H1 (cell line): ENCODE data around the gene TCEANC2. TPM values are rescaled to one million over a fixed set of nuclear protein-coding genes. Genes with fewer than 3 reads are reported as not detected.

Experiments
- CTCF ChIA-PET: fragments of 300-600 bp; sonication (Branson Sonifier 250); formaldehyde crosslinking; loops from one replicate; lab custom pipeline; 2021; ENCODE audit not compliant: partially characterized antibody; lab: Charles Lee
- POLR2A ChIA-PET: fragments of 300-600 bp; sonication (Branson Sonifier 250); formaldehyde crosslinking; loops from one replicate; lab custom pipeline; 2021; ENCODE audit warnings: inconsistent platforms; ENCODE audit not compliant: partially characterized antibody; lab: Charles Lee
- DNase-seq, 2 experiments: peaks; one replicate each; pipeline versions ENCODE4 v3.0.0 to v3.0.0-alpha.2; 2010 to 2022; ENCODE audit warnings: low spot score in 2 of 2, low read depth in 1 of 2, mixed read lengths in 1 of 2
- FAIRE-seq: peaks from 2 replicates; lab custom pipeline; 2011; peaks lifted over from hg19 to GRCh38; lab: Jason Lieb, UNC
- H2AFZ ChIP-seq: 2 replicates; pipeline ENCODE4 v1.8.1; 2012; ENCODE audit warnings: low read length, inconsistent platforms
- H2AK5ac ChIP-seq: 2 replicates; pipeline ENCODE4 v1.6.1; 2013; ENCODE audit warnings: low read depth, low read length
- H2BK120ac ChIP-seq: replicated peaks from 2 replicates; pipeline ENCODE3; 2013; ENCODE audit warnings: low read depth, low read length, inconsistent platforms
- H2BK12ac ChIP-seq: 2 replicates; pipeline ENCODE4 v1.6.1; 2013; ENCODE audit warnings: low read depth, low read length
- H2BK15ac ChIP-seq: 2 replicates; pipeline ENCODE4 v1.6.1; 2013; ENCODE audit warnings: low read length
- H2BK20ac ChIP-seq: 2 replicates; pipeline ENCODE4 v1.6.1; 2013; ENCODE audit warnings: low read length
- H2BK5ac ChIP-seq: 2 replicates; pipeline ENCODE4 v1.6.1; 2013; ENCODE audit warnings: low read depth, low read length
- H3K14ac ChIP-seq: 2 replicates; pipeline ENCODE4 v1.6.1; 2013; ENCODE audit warnings: inconsistent platforms; ENCODE audit not compliant: insufficient read length
- H3K18ac ChIP-seq: 2 replicates; pipeline ENCODE4 v1.6.1; 2013; ENCODE audit warnings: low read length; ENCODE audit errors: extremely low read depth
- H3K23ac ChIP-seq: 2 replicates; pipeline ENCODE4 v1.6.1; 2013; ENCODE audit warnings: inconsistent platforms; ENCODE audit not compliant: insufficient read length
- H3K23me2 ChIP-seq: 2 replicates; pipeline ENCODE4 v1.6.1; 2013; ENCODE audit warnings: low read depth, low read length
- H3K27ac ChIP-seq: 2 replicates; pipeline ENCODE4 v1.6.1; 2011; ENCODE audit warnings: low read depth, low read length, inconsistent platforms
- H3K27me3 ChIP-seq, 4 experiments: replicated peaks in 1 of 4; 1 replicate in 1 of 4; 2 replicates in 3 of 4; pipeline versions ENCODE4 v1.6.1 to v1.8.1; 2011 to 2013; ENCODE audit warnings: low read length in 3 of 4, mild to moderate bottlenecking in 3 of 4, inconsistent platforms in 2 of 4, mixed read lengths in 2 of 4, moderate library complexity in 1 of 4; ENCODE audit not compliant: control insufficient read depth in 3 of 4, insufficient read depth in 3 of 4; ENCODE audit errors: extremely low read depth in 1 of 4
- H3K36me3 ChIP-seq, 4 experiments: 2 replicates each; pipeline versions ENCODE4 v1.6.1 to v1.8.1; 2011 to 2013; ENCODE audit warnings: mild to moderate bottlenecking in 4 of 4, low read length in 3 of 4, moderate library complexity in 2 of 4, control low read depth in 1 of 4, inconsistent platforms in 1 of 4; ENCODE audit not compliant: insufficient read depth in 4 of 4, control insufficient read depth in 2 of 4
- H3K4ac ChIP-seq: replicated peaks from 2 replicates; pipeline ENCODE3; 2013; ENCODE audit warnings: low read length, low read depth, mixed read lengths, inconsistent platforms; ENCODE audit not compliant: insufficient read length
- H3K4me1 ChIP-seq, 4 experiments: replicated peaks in 1 of 4; 1 replicate in 1 of 4; 2 replicates in 3 of 4; pipeline versions ENCODE4 v1.6.1 to v1.8.1; 2011 to 2013; ENCODE audit warnings: low read length in 3 of 4, inconsistent platforms in 2 of 4, mixed read lengths in 1 of 4; ENCODE audit not compliant: insufficient read depth in 4 of 4, control insufficient read depth in 3 of 4
- H3K4me2 ChIP-seq, 2 experiments: 2 replicates each; pipeline versions ENCODE4 v1.6.1 to v1.8.1; 2011 to 2013; ENCODE audit warnings: low read depth in 2 of 2, low read length in 2 of 2, control low read depth in 1 of 2, inconsistent platforms in 1 of 2, mild to moderate bottlenecking in 1 of 2; ENCODE audit not compliant: insufficient read depth in 1 of 2
- H3K4me3 ChIP-seq, 4 experiments: fragments of 200-600, 300-600 bp in 1 of 4; sonication (generic), shearing (Covaris generic), sonication (Bioruptor Twin) in 1 of 4; 2 replicates each; pipeline versions ENCODE4 v1.5.1 to v1.8.1; 2011 to 2016; ENCODE audit warnings: low read length in 4 of 4, low read depth in 3 of 4, control low read depth in 2 of 4, inconsistent platforms in 2 of 4, mild to moderate bottlenecking in 2 of 4, mixed read lengths in 1 of 4, moderate library complexity in 1 of 4; ENCODE audit not compliant: insufficient read depth in 2 of 4; ENCODE audit errors: extremely low read depth in 1 of 4
- H3K56ac ChIP-seq: replicated peaks from 2 replicates; pipeline ENCODE3; 2013; ENCODE audit warnings: low read depth, mild to moderate bottlenecking, mixed read lengths, low read length, inconsistent platforms; ENCODE audit not compliant: insufficient read length
- H3K79me1 ChIP-seq: 2 replicates; pipeline ENCODE4 v1.6.1; 2013; ENCODE audit warnings: low read depth, low read length, control low read depth
- H3K79me2 ChIP-seq, 2 experiments: 2 replicates each; pipeline versions ENCODE4 v1.6.1 to v1.8.1; 2012 to 2013; ENCODE audit warnings: low read length in 2 of 2, mild to moderate bottlenecking in 2 of 2, inconsistent platforms in 1 of 2; ENCODE audit not compliant: insufficient read depth in 2 of 2, control insufficient read depth in 1 of 2
- H3K9ac ChIP-seq, 4 experiments: replicated peaks in 1 of 4; 1 replicate in 1 of 4; 2 replicates in 3 of 4; pipeline versions ENCODE4 v1.6.1 to v1.8.1; 2011 to 2013; ENCODE audit warnings: low read depth in 3 of 4, low read length in 3 of 4, control low read depth in 2 of 4, mild to moderate bottlenecking in 2 of 4, moderate library complexity in 2 of 4, inconsistent platforms in 1 of 4; ENCODE audit errors: extremely low read depth in 1 of 4
- H3K9me3 ChIP-seq, 2 experiments: 2 replicates each; pipeline versions ENCODE4 v1.6.1 to v1.8.1; 2012 to 2013; ENCODE audit warnings: mild to moderate bottlenecking in 2 of 2, moderate library complexity in 2 of 2, control low read depth in 1 of 2, inconsistent platforms in 1 of 2, low read depth in 1 of 2, low read length in 1 of 2, mixed read lengths in 1 of 2; ENCODE audit not compliant: insufficient read depth in 2 of 2
- H4K20me1 ChIP-seq, 2 experiments: replicated peaks in 1 of 2; 2 replicates each; pipeline versions ENCODE3 to v1.8.1; 2011 to 2013; ENCODE audit warnings: inconsistent platforms in 2 of 2, low read length in 2 of 2, mild to moderate bottlenecking in 1 of 2; ENCODE audit not compliant: insufficient read depth in 2 of 2, control insufficient read depth in 1 of 2
- H4K5ac ChIP-seq: 2 replicates; pipeline ENCODE4 v1.6.1; 2013; ENCODE audit warnings: low read length, low read depth, mixed read lengths, inconsistent platforms; ENCODE audit not compliant: insufficient read length
- H4K8ac ChIP-seq: 2 replicates; pipeline ENCODE4 v1.8.0; 2013; ENCODE audit warnings: mild to moderate bottlenecking, moderate library complexity, low read length, inconsistent platforms; ENCODE audit not compliant: insufficient read depth; ENCODE audit errors: extremely low read depth
- H4K91ac ChIP-seq: replicated peaks from 2 replicates; pipeline ENCODE3; 2013; ENCODE audit warnings: low read length, mixed read lengths, inconsistent platforms; ENCODE audit not compliant: insufficient read length
- ASH2L ChIP-seq: fragments of 200-600, 300-600 bp; sonication (generic); IDR thresholded peaks from one replicate; pipeline ENCODE4 v1.7.1; 2017; ENCODE audit warnings: low read length
- CREB1 ChIP-seq: IDR thresholded peaks from 2 replicates; pipeline ENCODE4 v1.6.1; 2012; ENCODE audit warnings: inconsistent platforms
- KDM4A ChIP-seq: IDR thresholded peaks from one replicate; pipeline ENCODE4 v1.7.1; 2012; ENCODE audit warnings: low read depth, mild to moderate bottlenecking, moderate library complexity, low read length, inconsistent platforms; ENCODE audit not compliant: severe bottlenecking
- RAD21 ChIP-seq, 2 experiments: IDR thresholded peaks in 1 of 2; conservative IDR thresholded peaks in 1 of 2; 2 replicates each; pipeline ENCODE4 v1.6.1; 2011; ENCODE audit warnings: low read depth in 2 of 2, low read length in 2 of 2, improper control_type of control experiment in 1 of 2, inconsistent platforms in 1 of 2, mild to moderate bottlenecking in 1 of 2, moderate library complexity in 1 of 2
- TEAD4 ChIP-seq: IDR thresholded peaks from 2 replicates; pipeline ENCODE4 v1.6.1; 2012; ENCODE audit warnings: low read depth, low read length, inconsistent platforms, mixed read lengths
- WGBS, 2 experiments: shearing (Covaris generic) in 1 of 2; methylation state at CpG; one replicate each; pipeline versions ENCODE4 v1.1.6 to v1.1.7; 2013 to 2015; ENCODE audit warnings: low lambda C conversion rate in 2 of 2, mixed read lengths in 2 of 2, inconsistent platforms in 1 of 2, low coverage in 1 of 2, missing lambda C conversion rate in 1 of 2; ENCODE audit not compliant: insufficient replicate concordance in 2 of 2, insufficient coverage in 1 of 2, insufficient read length in 1 of 2; ENCODE audit errors: extremely low coverage in 1 of 2, missing lambda C conversion rate in 1 of 2; 5-methylcytosine and 5-hydroxymethylcytosine counted together
- polyA plus RNA-seq, 7 experiments: library from polyadenylated mRNA; depleted of rRNA in 3 of 7; stranded (reverse) in 5 of 7; unstranded in 2 of 7; fragments of >200 nt in 5 of 7; fragments of 200-250 nt in 2 of 7; gene quantifications; 1 replicate in 5 of 7; 2 replicates in 1 of 7; 4 replicates in 1 of 7; pipeline versions ENCODE4 v1.2.1 to v1.2.3, GENCODE V29; 2011 to 2013; ENCODE audit warnings: missing spikeins in 2 of 7, mixed read lengths in 2 of 7
- total RNA-seq: library from RNA; stranded (reverse); fragmentation: NEBNext Ultra II Directional; extraction: Animal tissue kit (Norgen Biotek cat#: 25700); gene quantifications from 2 replicates; pipeline ENCODE4 v1.2.1, GENCODE V29; 2021
- TF ChIP-seq, protein P1 (sequence below), 3 experiments: IDR thresholded peaks; 1 replicate in 2 of 3; 2 replicates in 1 of 3; pipeline versions ENCODE4 v1.5.1 to v1.6.1; 2011; ENCODE audit warnings: low read length in 3 of 3, mild to moderate bottlenecking in 3 of 3, inconsistent platforms in 2 of 3, low read depth in 1 of 3, moderate library complexity in 1 of 3; ENCODE audit not compliant: insufficient read depth in 1 of 3; ENCODE audit errors: control extremely low read depth in 1 of 3

Gene TCEANC2
- total and polyA plus RNA-seq, 2 of the 8 experiments (the other 6 are each of a cell fraction or from before 2014, with no cell fraction given), result 4.2 to 8.2 TPM

DNA sequence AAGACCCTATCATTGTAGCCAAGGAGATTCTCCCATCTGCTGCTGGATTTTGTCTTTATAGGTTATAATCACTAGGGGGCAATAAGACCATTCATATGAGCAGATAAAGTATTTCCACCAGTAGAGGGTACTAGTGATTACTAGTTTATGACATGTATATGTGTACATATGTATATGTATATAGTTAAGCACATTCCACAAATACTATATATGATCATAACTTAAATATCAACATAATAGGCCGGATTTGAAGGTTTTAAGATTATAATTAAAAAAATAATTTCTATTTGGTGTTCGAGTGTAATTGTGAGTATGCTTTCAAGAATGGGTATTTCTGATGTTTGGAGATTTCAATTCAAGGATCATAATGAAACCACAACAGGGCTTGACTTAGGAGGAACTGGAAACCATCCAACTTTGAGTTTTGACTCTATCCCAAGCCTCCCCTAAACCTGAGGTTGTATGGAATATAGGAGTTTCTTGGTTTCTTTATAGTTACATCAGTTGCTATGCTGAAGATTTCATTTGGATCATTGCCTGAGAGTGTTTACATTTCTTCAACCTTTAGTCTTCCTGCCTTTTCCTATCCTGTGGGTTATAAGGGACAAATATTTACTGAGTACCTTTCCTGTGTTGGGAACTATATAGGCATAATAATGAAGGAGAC lies 16.9 kb downstream of the TCEANC2 start:
- no peaks in the 10 kb centered on the region for H3K79me2 ChIP-seq
- no peak overlapping the region for H3K4me3 ChIP-seq
- WGBS, 2 experiments, result 72 to 100% methylated on average over 1 to 2 of the region's 2 CpGs
- H3K23me2 ChIP-seq, result no peaks in the 10 kb centered on the region
- H2AK5ac ChIP-seq, result no peak overlapping the region
- H4K5ac ChIP-seq, result no peak overlapping the region
- FAIRE-seq (no peak), DNase-seq (no peak)
- H3K9ac ChIP-seq, result no peak overlapping the region
- no peak overlapping the region for H2BK15ac ChIP-seq
- H2BK12ac ChIP-seq, result no peak overlapping the region
- no peak overlapping the region for H3K4me2 ChIP-seq
- H2AFZ ChIP-seq, result no peak overlapping the region
- H4K91ac ChIP-seq, result no peak overlapping the region
- H4K8ac ChIP-seq, result no peak overlapping the region
- H3K36me3 ChIP-seq, result peaks cover 0 to 10% (median 0%) of the 10 kb centered on the region in 4 experiments; a peak in 2 of 8 replicates
- H3K14ac ChIP-seq, result no peak overlapping the region
- H2BK120ac ChIP-seq, result no peak overlapping the region
- H3K79me1 ChIP-seq, result no peaks in the 10 kb centered on the region
- ChIA-PET CTCF (interaction anchor here (0.7 to 4.6 kb wide), 18 partner anchors 9 to 414 kb away, joined by 3 to 65 read pairs (median 4); partner anchors contain the start of gene CYB5RL), POLR2A (interaction anchor here (0.8 kb wide), 1 partner anchor 7 kb away, joined by 3 read pairs; no protein-coding TSS in a partner anchor)
- H3K27me3 ChIP-seq, result no peaks in the 10 kb centered on the region
- peak; percentile 57 to 73 for TF ChIP-seq RAD21 (IDR thresholded peaks at IDR 0.05 in 1 of 2, conservative IDR thresholded peaks at IDR 0.05 in 1 of 2; ENCODE audit: low read depth in 2 of 2, low read length in 2 of 2)
- TF ChIP-seq, protein P1, sequence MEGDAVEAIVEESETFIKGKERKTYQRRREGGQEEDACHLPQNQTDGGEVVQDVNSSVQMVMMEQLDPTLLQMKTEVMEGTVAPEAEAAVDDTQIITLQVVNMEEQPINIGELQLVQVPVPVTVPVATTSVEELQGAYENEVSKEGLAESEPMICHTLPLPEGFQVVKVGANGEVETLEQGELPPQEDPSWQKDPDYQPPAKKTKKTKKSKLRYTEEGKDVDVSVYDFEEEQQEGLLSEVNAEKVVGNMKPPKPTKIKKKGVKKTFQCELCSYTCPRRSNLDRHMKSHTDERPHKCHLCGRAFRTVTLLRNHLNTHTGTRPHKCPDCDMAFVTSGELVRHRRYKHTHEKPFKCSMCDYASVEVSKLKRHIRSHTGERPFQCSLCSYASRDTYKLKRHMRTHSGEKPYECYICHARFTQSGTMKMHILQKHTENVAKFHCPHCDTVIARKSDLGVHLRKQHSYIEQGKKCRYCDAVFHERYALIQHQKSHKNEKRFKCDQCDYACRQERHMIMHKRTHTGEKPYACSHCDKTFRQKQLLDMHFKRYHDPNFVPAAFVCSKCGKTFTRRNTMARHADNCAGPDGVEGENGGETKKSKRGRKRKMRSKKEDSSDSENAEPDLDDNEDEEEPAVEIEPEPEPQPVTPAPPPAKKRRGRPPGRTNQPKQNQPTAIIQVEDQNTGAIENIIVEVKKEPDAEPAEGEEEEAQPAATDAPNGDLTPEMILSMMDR (IDR thresholded peaks at IDR 0.05; ENCODE audit: control extremely low read depth in 1 of 3, insufficient read depth in 1 of 3, low read depth in 1 of 3, low read length in 3 of 3), result peak in 2 of 3 experiments; percentile 60 to 93; a peak in 3 of 4 replicates
- no peak for TF ChIP-seq TEAD4
- no peak for TF ChIP-seq CREB1
- TF ChIP-seq KDM4A, result no peak
- TF ChIP-seq ASH2L, result no peak
- H4K20me1 ChIP-seq, result no peaks in the 10 kb centered on the region
- no peak overlapping the region for H2BK20ac ChIP-seq
- H3K56ac ChIP-seq, result no peak overlapping the region
- no peak overlapping the region for H3K27ac ChIP-seq
- H3K9me3 ChIP-seq, result no peaks in the 10 kb centered on the region
- no peak overlapping the region for H2BK5ac ChIP-seq
- no peak overlapping the region for H3K23ac ChIP-seq
- no peaks in the 10 kb centered on the region for H3K4me1 ChIP-seq
- no peak overlapping the region for H3K18ac ChIP-seq
- no peak overlapping the region for H3K4ac ChIP-seq
